Lower leg skin (tissue), 3 donors: ENCODE results near the gene NMB.

Experiments
- POLR2A ChIP-seq, 2 donors: fragments of 450-650 bp; IDR thresholded peaks; one replicate each; pipeline ENCODE4 v1.6.1; 2016 to 2017; ENCODE audit warnings: antibody characterized with exemption in 2 of 2, mild to moderate bottlenecking in 1 of 2, moderate library complexity in 1 of 2
- TF ChIP-seq, protein P1 (sequence below), 3 donors: fragments of 450-650 bp; IDR thresholded peaks; one replicate each; pipeline ENCODE4 v1.5.1; 2016; ENCODE audit warnings: antibody characterized with exemption in 3 of 3, mild to moderate bottlenecking in 3 of 3, moderate library complexity in 2 of 3

DNA sequence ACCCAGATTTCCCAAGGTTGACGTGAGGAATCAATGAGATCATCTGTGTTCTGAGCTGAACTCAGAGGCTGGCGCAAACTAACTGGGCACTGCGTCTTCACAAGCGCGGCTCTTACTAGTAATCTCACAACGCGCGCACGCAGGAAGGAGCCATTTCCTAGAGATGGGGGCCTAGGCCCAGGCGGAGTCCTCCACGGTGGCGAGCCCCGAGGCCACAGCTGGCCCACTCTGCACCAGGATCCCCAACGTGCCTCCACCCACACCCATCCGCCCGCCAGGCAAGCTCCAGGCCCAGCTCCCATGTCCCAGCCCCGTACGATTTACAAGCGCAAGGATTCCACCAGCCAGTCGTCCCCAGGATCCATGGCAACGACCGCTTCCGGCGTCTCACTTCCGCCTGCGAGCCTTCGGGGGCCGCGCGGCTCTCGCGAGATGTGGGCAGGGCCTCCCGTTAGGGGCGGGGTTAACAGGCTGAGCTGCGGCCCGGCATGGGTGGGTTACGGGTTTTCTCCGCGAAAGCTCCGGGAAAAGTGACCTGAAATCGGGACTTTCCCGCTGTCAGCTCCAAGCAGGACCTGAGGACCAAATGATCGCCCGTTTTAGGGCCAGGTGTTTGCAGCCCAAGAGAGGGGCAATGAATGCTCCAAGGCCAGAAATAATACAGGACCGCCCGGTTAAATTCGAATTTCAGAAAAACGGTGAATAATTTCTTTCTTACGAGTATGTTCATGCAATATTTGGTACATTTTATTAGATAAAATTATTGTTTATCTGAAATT is 3.9 kb downstream of the NMB start, which contains the start of gene WDR73:
- TF ChIP-seq, protein P1, sequence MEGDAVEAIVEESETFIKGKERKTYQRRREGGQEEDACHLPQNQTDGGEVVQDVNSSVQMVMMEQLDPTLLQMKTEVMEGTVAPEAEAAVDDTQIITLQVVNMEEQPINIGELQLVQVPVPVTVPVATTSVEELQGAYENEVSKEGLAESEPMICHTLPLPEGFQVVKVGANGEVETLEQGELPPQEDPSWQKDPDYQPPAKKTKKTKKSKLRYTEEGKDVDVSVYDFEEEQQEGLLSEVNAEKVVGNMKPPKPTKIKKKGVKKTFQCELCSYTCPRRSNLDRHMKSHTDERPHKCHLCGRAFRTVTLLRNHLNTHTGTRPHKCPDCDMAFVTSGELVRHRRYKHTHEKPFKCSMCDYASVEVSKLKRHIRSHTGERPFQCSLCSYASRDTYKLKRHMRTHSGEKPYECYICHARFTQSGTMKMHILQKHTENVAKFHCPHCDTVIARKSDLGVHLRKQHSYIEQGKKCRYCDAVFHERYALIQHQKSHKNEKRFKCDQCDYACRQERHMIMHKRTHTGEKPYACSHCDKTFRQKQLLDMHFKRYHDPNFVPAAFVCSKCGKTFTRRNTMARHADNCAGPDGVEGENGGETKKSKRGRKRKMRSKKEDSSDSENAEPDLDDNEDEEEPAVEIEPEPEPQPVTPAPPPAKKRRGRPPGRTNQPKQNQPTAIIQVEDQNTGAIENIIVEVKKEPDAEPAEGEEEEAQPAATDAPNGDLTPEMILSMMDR (IDR thresholded peaks at IDR 0.05): no peak
- TF ChIP-seq POLR2A (IDR thresholded peaks at IDR 0.05): no peak
